ENCODE results near the gene CHM.

The CHM gene

DNA sequence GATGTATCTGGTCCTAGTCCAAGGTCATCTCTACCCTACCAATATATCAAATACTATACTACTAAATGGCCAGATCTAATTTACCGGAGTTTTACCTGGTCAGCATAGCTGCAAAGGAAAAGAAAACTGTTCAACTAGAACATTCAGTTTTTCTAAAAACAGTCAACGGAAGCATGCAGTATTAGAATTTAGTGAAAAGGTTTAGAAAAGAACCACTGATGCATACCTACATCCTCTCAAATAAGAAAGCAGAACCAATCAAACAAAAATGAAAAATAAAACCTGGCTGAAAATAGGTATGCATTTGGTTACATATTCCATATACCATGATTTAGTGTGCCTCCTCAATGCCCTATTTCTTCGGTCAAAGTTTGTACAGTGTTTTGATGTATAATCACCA lies 140.0 kb downstream of the CHM start:
- no peak for DNase-seq (ENCODE audit: low read depth in 2 of 2)

- DNase-seq (ENCODE audit: low read depth in 2 of 2) = no peak
Observed at GRCh38 chrX:85906399-85906798, 141.0 kb downstream of the CHM start.

GRCh38 chrX:85905851-85906250 lies 141.5 kb downstream of the CHM start:
- DNase-seq (ENCODE audit: low read depth in 2 of 2) = no peak

- DNase-seq (ENCODE audit: low read depth in 2 of 2) = no peak
Observed at GRCh38 chrX:85903692-85904471, 143.5 kb downstream of the CHM start.

DNA sequence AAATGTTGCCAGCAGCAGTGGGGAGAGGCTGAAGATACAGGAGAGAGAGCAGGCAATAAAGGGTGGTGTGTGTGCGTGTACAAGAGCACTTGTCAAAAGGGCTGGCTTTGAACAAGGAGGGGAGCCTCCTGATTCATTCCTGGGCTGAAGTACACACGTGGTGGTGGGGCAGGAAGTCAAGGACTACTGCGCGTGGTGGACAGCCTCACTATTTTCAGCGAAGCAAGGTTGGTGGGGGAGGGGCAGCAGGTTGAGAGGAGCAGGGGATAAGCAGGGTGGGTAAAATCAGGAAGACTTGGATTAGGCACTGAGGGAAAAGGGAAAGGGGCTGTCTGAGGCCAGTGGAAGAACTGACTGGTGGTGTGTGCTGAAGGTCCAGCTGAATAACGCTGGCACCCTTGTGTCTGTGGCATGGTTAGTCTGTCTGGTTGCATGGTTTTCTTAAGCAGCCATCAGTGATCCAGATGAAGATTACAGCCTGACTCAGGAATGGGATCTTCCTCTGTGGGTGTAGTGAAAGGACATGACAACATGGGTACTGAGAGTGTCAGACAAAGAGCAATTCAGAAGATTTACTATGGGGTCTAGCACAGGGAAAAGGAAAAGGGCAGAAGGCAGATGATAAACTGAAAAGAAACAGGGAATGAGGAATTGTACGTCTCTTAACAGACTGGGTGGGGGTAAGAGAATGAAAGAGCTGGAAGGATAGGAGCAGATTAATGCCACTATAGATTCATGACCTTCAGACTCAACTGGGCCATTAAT lies 149.8 kb downstream of the CHM start:
- no peak for DNase-seq (ENCODE audit: low read depth in 2 of 2)

GRCh38 chrX:85882601-85883000 lies 164.8 kb downstream of the CHM start:
- DNase-seq (ENCODE audit: low read depth in 2 of 2) = no peak

DNA sequence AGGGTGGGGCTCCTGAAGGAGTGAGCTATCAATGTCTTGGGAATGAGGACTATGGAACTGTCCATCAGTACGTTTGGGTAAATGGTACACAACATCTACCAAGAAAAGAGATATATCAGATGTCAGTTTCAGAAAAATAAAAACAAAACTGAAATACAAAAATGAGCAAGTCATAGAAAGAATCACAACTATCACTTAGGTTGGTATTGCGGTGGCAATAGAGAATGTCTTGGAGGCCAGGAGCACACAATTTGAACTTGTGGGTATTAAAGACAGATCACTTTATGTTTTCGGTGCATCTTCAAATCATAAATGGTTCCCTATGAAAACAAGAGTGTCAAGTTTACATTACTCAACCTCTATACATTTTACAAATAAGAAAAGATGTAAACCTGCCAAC lies 176.8 kb downstream of the CHM start:
- no peak for DNase-seq (ENCODE audit: low read depth in 2 of 2)

DNA sequence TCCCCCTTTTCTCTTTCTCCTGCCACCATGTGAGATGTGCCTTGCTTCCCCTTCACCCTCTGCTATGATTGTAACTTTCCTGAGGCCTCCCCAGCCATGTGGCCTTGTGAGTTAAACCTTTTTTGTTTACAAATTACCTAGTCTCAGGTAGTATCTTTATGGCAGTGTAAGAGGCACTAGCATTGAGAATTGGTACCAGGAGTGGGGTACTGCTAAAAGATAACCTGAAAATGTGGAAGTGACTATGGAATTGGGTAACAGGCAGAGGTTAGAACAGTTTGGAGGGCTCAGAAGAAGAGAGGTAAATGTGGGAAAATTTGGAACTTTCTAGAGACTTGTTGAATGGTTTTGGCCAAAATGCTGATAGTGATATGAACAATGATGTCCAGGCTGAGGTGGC lies 182.0 kb downstream of the CHM start:
- DNase-seq (ENCODE audit: low read depth in 2 of 2) = no peak

DNA sequence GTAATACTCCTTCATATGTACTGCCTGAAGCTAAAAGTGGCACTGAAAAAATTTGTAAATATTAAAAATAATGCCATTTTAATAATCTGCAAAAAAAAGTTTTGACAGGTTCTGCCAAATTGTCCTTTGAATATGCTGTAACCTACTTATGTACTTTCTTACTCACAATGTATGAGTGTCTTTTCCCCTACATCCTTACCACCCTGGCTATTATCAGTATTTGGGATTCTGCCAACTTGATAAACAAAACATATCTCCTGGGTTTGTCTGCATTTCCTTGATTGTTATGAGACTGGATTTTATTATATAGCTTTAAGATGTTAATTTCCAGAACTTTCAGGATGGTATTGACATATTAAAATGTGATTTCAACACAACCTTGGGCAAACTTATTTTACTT lies 187.9 kb downstream of the CHM start:
- no peak for DNase-seq (ENCODE audit: low read depth in 2 of 2)

DNA sequence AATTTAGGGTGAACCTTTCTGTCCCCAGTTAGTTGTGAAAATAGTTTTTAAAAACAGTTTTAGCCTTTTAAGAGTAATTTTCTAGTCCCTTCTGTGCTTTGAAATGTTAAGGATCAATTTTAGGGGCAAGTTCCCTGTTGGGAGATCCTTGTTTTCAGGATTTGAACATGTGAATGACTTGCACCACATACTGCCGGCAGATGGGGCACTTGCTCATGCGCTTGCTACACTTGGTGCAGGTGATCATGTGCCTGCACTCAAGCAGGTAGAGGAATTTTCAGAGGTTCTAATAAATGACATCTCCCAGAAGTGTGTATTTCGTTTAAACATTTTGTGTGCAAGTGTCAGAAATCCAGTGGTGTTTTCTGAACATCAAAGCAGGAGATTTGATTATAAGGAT lies 195.9 kb downstream of the CHM start:
- peak in 1 of 2 donors; percentile 2 for DNase-seq (ENCODE audit: low read depth in 2 of 2)

DNA sequence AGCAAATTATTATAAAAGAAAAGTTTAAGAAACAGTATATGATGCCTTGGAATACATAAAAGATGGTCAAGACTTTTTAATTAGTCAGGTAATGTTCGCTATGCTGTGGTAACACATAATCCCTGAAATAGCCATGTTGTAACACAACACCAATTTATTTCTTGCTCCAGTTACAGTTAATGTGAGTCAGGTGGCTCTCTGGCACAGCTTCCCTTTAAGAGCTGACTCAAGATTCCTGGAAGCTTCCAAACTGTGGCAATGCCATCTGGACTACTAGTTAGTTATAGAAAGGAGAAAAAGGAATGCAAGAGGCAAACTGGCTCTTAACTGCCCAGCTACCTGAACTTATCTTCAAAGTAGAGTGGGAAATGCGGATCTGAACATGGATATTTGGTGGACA lies 210.5 kb downstream of the CHM start:
- DNase-seq (ENCODE audit: low read depth in 2 of 2) = no peak

- DNase-seq (ENCODE audit: low read depth in 2 of 2) = no peak
Observed at GRCh38 chrX:85828771-85829170, 218.6 kb downstream of the CHM start.

DNA sequence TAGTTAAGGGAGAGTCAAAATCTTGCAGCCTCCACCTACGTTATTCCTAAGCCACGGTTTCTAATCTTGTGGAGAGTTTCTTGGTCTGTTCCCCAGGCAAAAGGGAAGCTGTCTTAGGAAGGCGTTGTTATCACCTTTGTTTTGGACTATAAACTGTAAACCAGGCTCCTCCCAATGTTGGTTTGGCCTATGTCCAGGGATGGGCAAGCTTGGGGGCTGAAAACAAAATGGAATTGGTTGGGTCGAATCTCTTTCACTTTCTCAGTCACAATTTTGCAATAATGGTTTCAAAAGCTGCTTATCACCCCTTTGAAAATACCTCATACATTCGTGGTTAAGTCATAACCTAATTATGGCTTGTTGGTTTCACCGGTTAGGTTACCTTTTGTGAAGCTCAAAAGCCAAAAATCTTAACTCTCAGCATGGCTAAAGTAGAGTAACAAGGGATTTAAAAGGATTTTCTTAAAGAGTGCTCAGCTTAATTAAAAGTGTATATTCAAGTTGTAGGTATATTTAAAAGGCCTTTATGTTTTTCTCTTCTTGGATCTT lies 232.1 kb downstream of the CHM start:
- DNase-seq (ENCODE audit: low read depth in 2 of 2) = no peak

All from stimulated activated CD4-positive, alpha-beta T cell treated with anti-CD3 and anti-CD28 coated beads, Interleukin-15, amount 100 ng/mL, for 48 hours (primary cell).